ENCODE measurements around the gene INSC. TPM values are rescaled to one million over a fixed set of nuclear protein-coding genes. Genes with fewer than 3 reads are reported as not detected.
A peak's percentile ranks its signal among the peaks of the same experiment; 100 is the strongest.
"Not testable (repeated sequence)": the region's sequence is repeated elsewhere in the genome, so short reads cannot be mapped to it uniquely, and the experiment has no call there.

INSC gene
- total RNA-seq (3.0 TPM), polyA plus RNA-seq (0.68 TPM)

GRCh38 chr11:15114501-15115475 lies at the start of gene INSC:
Gene INSC (plus strand): TSS chr11:15114923. CDS start chr11:15149175, 34,252 bp downstream.
- Histone ChIP-seq H3K36me3 (ENCODE audit: insufficient read depth) (no peaks in the 10 kb centered on the region), H3K4me3 (ENCODE audit: low read depth, low read length) (peak within 1 kb of the TSS; percentile 21), H3K4me1 (ENCODE audit: insufficient read depth) (no peaks in the 10 kb centered on the region), H3K27ac (ENCODE audit: low read depth) (no peak within 1 kb of the TSS)
- no peak for DNase-seq (ENCODE audit: extremely low spot score)
- 6% methylated on average over 50 of the region's 50 CpGs for WGBS

- not testable (repeated sequence) for H3K4me1 ChIP-seq (ENCODE audit: insufficient read depth); H3K36me3 ChIP-seq (ENCODE audit: insufficient read depth); H3K27ac ChIP-seq (ENCODE audit: low read depth); H3K4me3 ChIP-seq (ENCODE audit: low read depth, low read length); DNase-seq (ENCODE audit: extremely low spot score)
- 77% methylated on average over 7 of the region's 7 CpGs for WGBS
Observed at GRCh38 chr11:15069751-15070150, 45.0 kb upstream of the INSC start.

GRCh38 chr11:15071556-15072255 lies 43.0 kb upstream of the INSC start:
- DNase-seq (ENCODE audit: extremely low spot score): no peak
- no peaks in the 10 kb centered on the region for H3K36me3 ChIP-seq (ENCODE audit: insufficient read depth)
- no peak overlapping the region for H3K27ac ChIP-seq (ENCODE audit: low read depth)
- H3K4me1 ChIP-seq (ENCODE audit: insufficient read depth): no peaks in the 10 kb centered on the region
- WGBS: 90% methylated on average over 32 of the region's 32 CpGs
- H3K4me3 ChIP-seq (ENCODE audit: low read depth, low read length): no peak overlapping the region

GRCh38 chr11:15072551-15073143 lies 42.1 kb upstream of the INSC start:
- Histone ChIP-seq H3K36me3 (ENCODE audit: insufficient read depth) (no peaks in the 10 kb centered on the region), H3K4me1 (ENCODE audit: insufficient read depth) (no peaks in the 10 kb centered on the region), H3K4me3 (ENCODE audit: low read depth, low read length) (no peak overlapping the region), H3K27ac (ENCODE audit: low read depth) (no peak overlapping the region)
- DNase-seq (ENCODE audit: extremely low spot score): no peak
- 70% methylated on average over 23 of the region's 23 CpGs for WGBS

- no peak for DNase-seq (ENCODE audit: extremely low spot score)
Observed at GRCh38 chr11:15073361-15074205, 41.1 kb upstream of the INSC start, which contains the start of gene CALCB. Gene CALCB (plus strand): TSS chr11:15073593. CDS start chr11:15074719, 1,126 bp downstream.

GRCh38 chr11:15074206-15075161 lies 40.2 kb upstream of the INSC start:
- Histone ChIP-seq H3K4me1 (ENCODE audit: insufficient read depth) (no peaks in the 10 kb centered on the region), H3K36me3 (ENCODE audit: insufficient read depth) (no peaks in the 10 kb centered on the region), H3K4me3 (ENCODE audit: low read depth, low read length) (no peak overlapping the region), H3K27ac (ENCODE audit: low read depth) (no peak overlapping the region)
- 3% methylated on average over 33 of the region's 33 CpGs for WGBS
- DNase-seq (ENCODE audit: extremely low spot score): peak; percentile 36

More at GRCh38 chr11:15073361-15074205, 41.1 kb upstream of the INSC start, which contains the start of gene CALCB:
- Histone ChIP-seq H3K27ac (ENCODE audit: low read depth) (no peak within 1 kb of the TSS), H3K36me3 (ENCODE audit: insufficient read depth) (no peaks in the 10 kb centered on the region), H3K4me3 (ENCODE audit: low read depth, low read length) (peak within 1 kb of the TSS; percentile 6), H3K4me1 (ENCODE audit: insufficient read depth) (no peaks in the 10 kb centered on the region)
- 2% methylated on average over 60 of the region's 60 CpGs for WGBS

GRCh38 chr11:15075162-15075526 lies 39.6 kb upstream of the INSC start:
- H3K27ac ChIP-seq (ENCODE audit: low read depth): no peak overlapping the region
- no peaks in the 10 kb centered on the region for H3K4me1 ChIP-seq (ENCODE audit: insufficient read depth)
- WGBS: 42% methylated on average over 4 of the region's 4 CpGs
- H3K4me3 ChIP-seq (ENCODE audit: low read depth, low read length): no peak overlapping the region
- DNase-seq (ENCODE audit: extremely low spot score): no peak
- no peaks in the 10 kb centered on the region for H3K36me3 ChIP-seq (ENCODE audit: insufficient read depth)

- Histone ChIP-seq H3K4me1 (ENCODE audit: insufficient read depth) (no peaks in the 10 kb centered on the region), H3K27ac (ENCODE audit: low read depth) (no peak overlapping the region), H3K4me3 (ENCODE audit: low read depth, low read length) (no peak overlapping the region), H3K36me3 (ENCODE audit: insufficient read depth) (no peaks in the 10 kb centered on the region)
- no peak for DNase-seq (ENCODE audit: extremely low spot score)
Observed at GRCh38 chr11:15091175-15091574, 23.5 kb upstream of the INSC start.

- Histone ChIP-seq H3K27ac (ENCODE audit: low read depth) (no peak overlapping the region), H3K4me3 (ENCODE audit: low read depth, low read length) (no peak overlapping the region), H3K4me1 (ENCODE audit: insufficient read depth) (no peaks in the 10 kb centered on the region), H3K36me3 (ENCODE audit: insufficient read depth) (no peaks in the 10 kb centered on the region)
- DNase-seq (ENCODE audit: extremely low spot score): no peak
- WGBS: 93% methylated on average over 1 of the region's 1 CpG
Observed at GRCh38 chr11:15091625-15092024, 23.1 kb upstream of the INSC start.

- Histone ChIP-seq H3K36me3 (ENCODE audit: insufficient read depth) (no peaks in the 10 kb centered on the region), H3K27ac (ENCODE audit: low read depth) (no peak overlapping the region), H3K4me3 (ENCODE audit: low read depth, low read length) (no peak overlapping the region), H3K4me1 (ENCODE audit: insufficient read depth) (no peaks in the 10 kb centered on the region)
- DNase-seq (ENCODE audit: extremely low spot score): no peak
- WGBS: 85% methylated on average over 2 of the region's 2 CpGs
Observed at GRCh38 chr11:15093432-15093831, 21.3 kb upstream of the INSC start.

GRCh38 chr11:15095736-15096228 lies 18.9 kb upstream of the INSC start:
- 91% methylated on average over 2 of the region's 2 CpGs for WGBS
- H3K4me3 ChIP-seq (ENCODE audit: low read depth, low read length): no peak overlapping the region
- no peaks in the 10 kb centered on the region for H3K36me3 ChIP-seq (ENCODE audit: insufficient read depth)
- DNase-seq (ENCODE audit: extremely low spot score): no peak
- no peaks in the 10 kb centered on the region for H3K4me1 ChIP-seq (ENCODE audit: insufficient read depth)
- no peak overlapping the region for H3K27ac ChIP-seq (ENCODE audit: low read depth)

GRCh38 chr11:15097411-15097810 lies 17.3 kb upstream of the INSC start:
- H3K4me1 ChIP-seq (ENCODE audit: insufficient read depth): no peaks in the 10 kb centered on the region
- H3K27ac ChIP-seq (ENCODE audit: low read depth): no peak overlapping the region
- WGBS: 80% methylated on average over 3 of the region's 3 CpGs
- H3K4me3 ChIP-seq (ENCODE audit: low read depth, low read length): no peak overlapping the region
- no peak for DNase-seq (ENCODE audit: extremely low spot score)
- no peaks in the 10 kb centered on the region for H3K36me3 ChIP-seq (ENCODE audit: insufficient read depth)
